Stimulated activated CD4-positive, alpha-beta T cell treated with anti-CD3 and anti-CD28 coated beads, Interleukin-2, amount 100 ng/mL, for 24 hours (primary cell): ENCODE results near the gene MRPL54.
"Not testable (repeated sequence)": the region's sequence is repeated elsewhere in the genome, so short reads cannot be mapped to it uniquely, and the experiment has no call there.

Experiments used
- DNase-seq, 2 donors: peaks; one replicate each; pipeline ENCODE4 v3.0.0-alpha.2; 2020

The MRPL54 gene

DNA sequence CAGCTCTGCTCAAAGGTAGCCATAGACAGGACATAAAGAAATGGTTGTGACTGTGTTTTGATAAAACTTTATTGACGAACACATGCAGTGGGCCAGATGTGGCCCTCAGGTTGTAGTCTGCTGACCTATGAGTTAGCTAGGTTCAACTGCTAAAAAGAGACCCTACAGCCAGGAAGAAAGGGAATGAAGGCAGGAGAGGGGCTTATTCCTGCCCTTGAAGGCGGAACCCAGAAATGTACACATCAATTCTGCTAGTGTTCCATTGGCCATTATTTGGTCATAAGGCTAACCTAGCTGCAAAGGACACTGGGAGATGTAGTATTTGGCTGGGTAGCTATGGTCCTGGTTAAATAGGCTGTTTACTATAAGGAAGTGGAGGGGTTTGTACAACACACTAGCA lies 19.0 kb upstream of the MRPL54 start:
- DNase-seq: no peak

GRCh38 chr19:3745363-3746045 lies 17.0 kb upstream of the MRPL54 start:
- no peak for DNase-seq

GRCh38 chr19:3746371-3747056 lies 16.0 kb upstream of the MRPL54 start:
- DNase-seq: no peak

- no peak for DNase-seq
These were observed 13.5 kb upstream of the MRPL54 start for GRCh38 chr19:3748965-3749364.

GRCh38 chr19:3750211-3750610 lies 12.3 kb upstream of the MRPL54 start:
- no peak for DNase-seq

DNA sequence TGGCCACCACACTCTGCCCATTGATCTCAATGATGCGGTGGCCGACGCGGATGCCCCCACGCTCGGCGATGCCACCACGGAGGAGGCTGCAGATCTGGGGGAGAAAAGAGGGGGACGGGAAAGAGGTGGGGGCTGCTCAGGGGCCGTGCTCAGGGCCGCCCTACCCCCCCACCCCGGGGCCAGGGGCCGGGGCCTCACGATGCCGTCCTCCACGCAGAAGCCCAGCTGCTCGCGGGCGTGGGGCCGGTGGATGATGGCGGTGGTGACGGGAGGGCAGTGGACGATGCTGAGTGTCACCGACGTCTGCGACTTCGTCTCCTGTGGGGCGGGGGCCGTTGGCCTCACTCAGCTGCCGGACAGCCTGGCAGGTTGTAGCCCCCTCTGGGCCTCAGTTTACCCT lies 11.2 kb upstream of the MRPL54 start:
- DNase-seq: no peak

DNA sequence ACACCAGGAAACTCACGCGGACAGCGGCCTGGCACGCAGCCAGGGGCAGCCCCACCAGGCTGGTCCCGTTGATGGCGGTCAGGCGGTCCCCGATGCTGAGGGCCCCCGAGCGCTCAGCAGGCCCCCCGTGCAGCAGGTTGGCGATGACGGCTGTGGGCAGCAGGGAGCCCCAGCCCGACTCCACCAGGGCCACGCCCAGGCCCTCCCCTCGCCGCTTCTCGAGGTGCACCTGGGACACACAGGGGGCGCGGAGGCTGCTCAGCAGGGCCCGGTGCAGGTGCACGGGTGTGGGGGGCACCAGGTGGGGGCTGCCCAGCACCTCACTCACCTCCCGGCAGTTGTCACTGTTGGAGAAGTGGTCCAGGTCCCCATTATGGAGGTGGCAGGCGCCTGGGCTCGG lies 10.0 kb upstream of the MRPL54 start:
- DNase-seq: no peak

GRCh38 chr19:3753631-3754410 lies 8.7 kb upstream of the MRPL54 start:
- DNase-seq: no peak

- DNase-seq: not testable (repeated sequence)
These were observed 4.8 kb upstream of the MRPL54 start for GRCh38 chr19:3757705-3758104.

DNA sequence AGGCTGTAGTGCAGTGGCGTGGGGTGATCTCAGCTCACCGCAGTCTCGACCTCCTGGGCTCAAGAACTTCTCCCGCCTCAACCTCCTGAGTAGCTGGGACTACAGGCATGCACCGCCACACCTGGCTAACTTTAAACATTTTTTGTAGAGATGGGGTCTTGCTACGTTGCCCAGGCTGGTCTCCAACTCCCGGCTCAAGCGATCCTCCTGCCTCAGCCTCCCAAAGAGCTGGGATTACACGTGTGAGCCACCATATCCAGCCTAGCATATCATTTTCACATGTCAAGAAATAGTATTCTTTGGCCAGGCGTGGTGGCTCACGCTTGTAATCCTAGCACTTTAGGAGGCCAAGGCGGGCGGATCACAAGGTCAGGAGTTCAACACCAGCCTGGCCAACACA lies 4.2 kb upstream of the MRPL54 start:
- DNase-seq: not testable (repeated sequence)

DNA sequence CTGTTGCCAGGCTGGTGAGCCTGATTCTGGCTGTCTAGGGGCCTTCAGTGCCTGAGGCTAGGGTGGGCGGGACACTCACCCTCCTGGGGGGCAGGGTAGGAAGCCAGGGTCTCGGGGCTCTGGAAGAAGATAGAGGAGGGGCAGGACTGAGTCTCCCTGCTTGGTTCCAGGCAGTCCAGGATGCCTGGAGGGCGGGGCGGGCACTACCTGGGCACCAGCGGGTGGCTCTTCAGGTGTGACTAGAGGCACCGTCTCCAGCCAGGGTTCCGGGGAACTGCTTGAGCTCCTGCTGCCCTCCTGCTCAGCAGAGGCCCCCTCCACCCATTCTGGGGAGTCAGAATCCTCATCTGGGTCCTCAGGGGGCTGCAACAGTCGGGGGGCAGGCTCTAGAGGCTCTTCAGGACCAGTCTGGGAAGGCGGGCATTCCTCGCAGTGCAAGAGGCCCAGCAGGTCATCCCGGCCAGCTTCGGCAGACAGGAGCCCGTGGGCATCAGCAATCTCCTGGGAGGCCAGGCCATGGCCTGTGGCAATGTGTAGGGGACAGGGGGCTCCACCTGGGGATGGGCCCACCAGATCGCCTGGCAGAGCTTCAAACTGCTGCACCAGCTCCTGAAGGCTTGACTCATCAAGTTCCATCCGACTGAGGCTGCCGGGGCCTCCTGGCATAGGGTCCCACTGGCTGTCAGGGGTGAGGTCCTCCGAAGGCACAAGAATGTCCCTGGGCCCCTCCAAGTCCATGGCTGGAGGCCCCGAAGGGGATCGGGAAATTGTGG lies 2.8 kb upstream of the MRPL54 start:
- no peak for DNase-seq

- peak in 1 of 2 donors; percentile 27 for DNase-seq
These were observed 1.6 kb upstream of the MRPL54 start for GRCh38 chr19:3760871-3761361.

- DNase-seq: peak; percentile 98
These were observed 926 bp upstream of the MRPL54 start, which contains the start of gene APBA3 for GRCh38 chr19:3761382-3762129. TSS of gene APBA3 (minus strand) at chr19:3761692. CDS start at chr19:3760264, 1,428 bp downstream.

DNA sequence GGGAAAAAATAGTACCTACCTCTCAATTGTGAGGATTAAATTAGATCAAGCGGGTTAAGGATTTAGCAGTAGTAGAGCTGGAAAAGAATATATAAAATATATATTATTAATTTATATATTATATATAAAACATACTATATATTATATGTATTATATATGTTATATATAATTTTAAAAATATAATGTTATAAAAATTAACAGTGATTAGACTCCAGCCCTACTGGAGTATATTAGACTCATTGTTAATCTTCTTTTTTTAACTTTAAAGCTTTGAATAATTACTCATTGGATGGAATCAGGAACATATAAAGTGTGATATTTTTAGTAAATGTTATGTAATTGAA lies 380 bp upstream of the MRPL54 start:
- no peak for DNase-seq

- no peak for DNase-seq
These were observed 2.6 kb downstream of the MRPL54 start for GRCh38 chr19:3765121-3765520.

GRCh38 chr19:3765757-3766156 lies 3.3 kb downstream of the MRPL54 start:
- not testable (repeated sequence) for DNase-seq

GRCh38 chr19:3766520-3766919 lies 4.0 kb downstream of the MRPL54 start:
- DNase-seq: no peak

- no peak for DNase-seq
These were observed 4.6 kb downstream of the MRPL54 start for GRCh38 chr19:3767050-3767449.

DNA sequence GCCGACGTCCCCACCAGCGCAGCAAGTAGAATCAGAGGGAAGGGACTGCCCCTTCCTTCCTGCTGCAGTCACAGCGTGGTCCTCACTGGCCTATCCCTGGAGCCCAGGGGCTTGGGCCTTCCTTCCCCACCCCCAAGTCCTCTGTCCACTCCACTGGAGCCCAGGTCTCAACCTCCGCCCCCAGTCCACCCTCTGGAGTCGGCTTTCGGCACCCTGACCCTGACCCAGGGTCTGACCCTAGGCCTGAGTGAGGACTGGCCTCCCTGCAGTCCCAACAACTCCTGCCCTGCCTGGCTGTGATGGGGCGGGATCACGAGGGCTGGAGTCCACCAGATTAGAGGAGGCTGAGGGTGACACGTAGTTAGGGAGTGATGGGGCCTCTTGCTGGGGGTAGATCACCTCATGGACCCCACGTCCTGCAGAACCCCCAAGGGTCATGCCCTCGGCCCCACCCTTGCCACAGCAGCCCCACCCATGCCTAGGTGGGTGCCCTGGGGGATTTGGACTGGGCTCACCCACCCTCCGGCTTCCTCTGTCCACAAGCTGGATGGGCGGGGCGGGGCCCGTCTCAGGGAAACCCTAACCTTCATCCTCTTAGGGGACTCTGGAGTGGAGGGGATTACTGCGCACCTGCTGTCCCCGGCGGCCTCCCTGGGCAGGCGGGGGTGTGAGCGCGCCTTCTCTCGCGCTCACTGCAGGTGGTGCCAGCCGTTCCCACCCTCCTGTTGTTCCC lies 5.7 kb downstream of the MRPL54 start:
- no peak for DNase-seq

DNA sequence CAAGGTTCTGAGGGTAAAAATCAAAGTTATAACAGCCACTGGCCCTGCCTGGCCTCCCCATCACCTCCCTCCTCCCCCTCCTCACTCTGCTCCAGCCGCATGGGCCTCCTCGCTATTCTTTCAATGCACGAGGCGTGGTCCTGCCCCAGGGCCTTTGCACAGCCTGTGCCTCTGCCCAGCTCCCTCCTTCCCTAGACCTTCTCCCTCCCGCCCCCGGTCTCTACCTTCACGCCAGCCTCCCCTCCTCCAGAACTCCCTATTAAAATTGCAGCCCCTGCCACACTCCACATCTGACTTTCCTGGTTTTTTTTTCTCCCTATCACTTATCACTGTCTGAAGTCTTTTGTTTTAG lies 6.2 kb downstream of the MRPL54 start:
- no peak for DNase-seq

DNA sequence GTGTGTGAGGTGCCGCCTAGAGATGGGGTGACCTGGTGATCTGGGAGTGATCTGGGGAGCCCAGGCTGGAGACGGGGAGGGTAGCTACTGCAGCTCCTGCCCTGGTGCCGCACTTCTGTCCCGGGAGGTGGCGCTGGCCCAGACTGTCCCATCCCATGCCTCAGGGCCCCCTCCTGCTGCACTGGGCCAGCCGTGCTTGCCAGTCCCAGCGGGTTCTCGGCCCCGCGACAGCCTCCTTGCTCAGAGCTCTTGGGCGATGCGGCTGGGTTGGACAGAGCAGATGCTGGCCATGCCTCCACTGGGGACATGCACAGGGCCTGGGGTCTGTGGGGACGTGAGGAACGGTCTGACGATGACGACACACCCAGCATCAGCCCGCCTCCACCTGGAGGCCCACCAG lies 7.0 kb downstream of the MRPL54 start:
- DNase-seq: no peak
